Measurements from ENCODE around the gene BAAT. TPM values are rescaled to one million over a fixed set of nuclear protein-coding genes. Genes with fewer than 3 reads are reported as not detected.

Gene BAAT
- total and polyA plus RNA-seq, 9 of the 15 experiments (the other 6 are each of a cell fraction or from before 2014, with no cell fraction given), result 0.17 to 0.76 (median 0.32) TPM

GRCh38 chr9:101417977-101418376 is 33.2 kb upstream of the BAAT start:
- Histone ChIP-seq H3K9me3 (replicated peaks; ENCODE audit: control insufficient read depth, insufficient read depth, low read depth, low read length) (no peaks in the 10 kb centered on the region), H3K27me3 (ENCODE audit: control insufficient read depth in 2 of 2, insufficient read depth in 2 of 2, low read length in 2 of 2) (peaks cover 0 to 2% of the 10 kb centered on the region in 2 experiments; a peak in 1 of 5 replicates), H3K9me1 (ENCODE audit: control insufficient read depth, insufficient read depth, low read length) (no peaks in the 10 kb centered on the region), H3K36me3 (ENCODE audit: control insufficient read depth, insufficient read depth, low read length) (no peaks in the 10 kb centered on the region), H4K20me1 (replicated peaks; ENCODE audit: control insufficient read depth, insufficient read depth, low read length) (no peaks in the 10 kb centered on the region), H3K9ac (ENCODE audit: insufficient read depth in 1 of 2, low read depth in 2 of 2, low read length in 2 of 2) (no peak overlapping the region), H2AFZ (ENCODE audit: low read depth, low read length) (no peak overlapping the region), H3K4me1 (replicated peaks in 1 of 2; ENCODE audit: control insufficient read depth in 2 of 2, insufficient read depth in 2 of 2, low read length in 2 of 2) (no peaks in the 10 kb centered on the region), H3K79me2 (ENCODE audit: control insufficient read depth, insufficient read depth, low read length) (no peaks in the 10 kb centered on the region), H3K4me2 (ENCODE audit: insufficient read depth, low read length) (no peak overlapping the region), H3K27ac (ENCODE audit: extremely low read depth, low read depth, low read length) (no peak overlapping the region), H3K4me3 (no peak overlapping the region)
- ChIA-PET CTCF (ENCODE audit: low intra/inter-chr PET ratio) (no interaction called here), POLR2A (no interaction called here)
- in situ Hi-C loops (cut with MboI) (no loop called here), intact Hi-C loops (cut with micrococcal nuclease) (no loop called here)
- TF ChIP-seq ASH1L (IDR thresholded peaks at IDR 0.05; ENCODE audit: borderline replicate concordance, low read depth, partially characterized antibody), result no peak
- TF ChIP-seq ZNF696 (CRISPR knock-in tag; conservative IDR thresholded peaks at IDR 0.05), result no peak
- no peak for TF ChIP-seq MBD2 (IDR thresholded peaks at IDR 0.05; ENCODE audit: borderline replicate concordance, low read depth)
- TF ChIP-seq MEF2A (IDR thresholded peaks at IDR 0.05; ENCODE audit: control insufficient read depth, low read depth, low read length), result no peak
- no peak for TF ChIP-seq FOXJ3 (CRISPR knock-in tag; IDR thresholded peaks at IDR 0.05)
- no peak for TF ChIP-seq SETDB1 (IDR thresholded peaks at IDR 0.05; ENCODE audit: low read length)
- no peak for TF ChIP-seq GMEB1 (CRISPR knock-in tag; IDR thresholded peaks at IDR 0.05)
- TF ChIP-seq ELK1 (CRISPR knock-in tag; IDR thresholded peaks at IDR 0.05), result no peak
- no peak for TF ChIP-seq IRF1 (CRISPR knock-in tag; IDR thresholded peaks at IDR 0.05; ENCODE audit: borderline replicate concordance)
- no peak for TF ChIP-seq KLF6 (CRISPR knock-in tag; IDR thresholded peaks at IDR 0.05; ENCODE audit: borderline replicate concordance)
- no peak for TF ChIP-seq FOXK1 (CRISPR knock-in tag; IDR thresholded peaks at IDR 0.05; ENCODE audit: borderline replicate concordance)
- no peak for TF ChIP-seq MXD1 (CRISPR knock-in tag; IDR thresholded peaks at IDR 0.05; ENCODE audit: borderline replicate concordance, poor library complexity, severe bottlenecking)
- no peak for TF ChIP-seq DNMT1 (IDR thresholded peaks at IDR 0.05)
- TF ChIP-seq STAG1 (CRISPR knock-in tag; IDR thresholded peaks at IDR 0.05; ENCODE audit: borderline replicate concordance), result no peak
- TF ChIP-seq SAFB (IDR thresholded peaks at IDR 0.05; ENCODE audit: borderline replicate concordance, low read depth, low read length), result no peak
- TF ChIP-seq HNRNPH1 (optimal IDR thresholded peaks at IDR 0.05; ENCODE audit: low read depth, low read length), result no peak
- no peak for TF ChIP-seq NR3C1 (CRISPR knock-in tag; IDR thresholded peaks at IDR 0.05)
- no TSS peak for BruUV-seq (replicated peaks)
- DNase-seq (ENCODE audit: extremely low read depth in 1 of 4, low spot score in 3 of 4), result no peak
- no peak for ATAC-seq
- no peak for FAIRE-seq

All from K562 (cell line).